Occipital lobe (tissue), 2 donors: ENCODE results near the gene APBA2. TPM values are rescaled to one million over a fixed set of nuclear protein-coding genes. Genes with fewer than 3 reads are reported as not detected.
"Not testable (repeated sequence)": the region's sequence is repeated elsewhere in the genome, so short reads cannot be mapped to it uniquely, and the experiment has no call there.

ENCODE experiments used
- DNase-seq: peaks from one replicate; lab custom pipeline; 2025; lab: John Stamatoyannopoulos, UW
- total RNA-seq: library from RNA; depleted of rRNA; stranded (reverse); fragments of >200 nt; gene quantifications from one replicate; pipeline ENCODE4 v1.2.3, GENCODE V29; 2014

APBA2 gene
- total RNA-seq, 1 donor from 2014 or later = 108 TPM

GRCh38 chr15:29034593-29035335, 149.0 kb downstream of the APBA2 start:
- no peak for DNase-seq

GRCh38 chr15:29035336-29036285, 149.8 kb downstream of the APBA2 start:
- DNase-seq = no peak

DNA sequence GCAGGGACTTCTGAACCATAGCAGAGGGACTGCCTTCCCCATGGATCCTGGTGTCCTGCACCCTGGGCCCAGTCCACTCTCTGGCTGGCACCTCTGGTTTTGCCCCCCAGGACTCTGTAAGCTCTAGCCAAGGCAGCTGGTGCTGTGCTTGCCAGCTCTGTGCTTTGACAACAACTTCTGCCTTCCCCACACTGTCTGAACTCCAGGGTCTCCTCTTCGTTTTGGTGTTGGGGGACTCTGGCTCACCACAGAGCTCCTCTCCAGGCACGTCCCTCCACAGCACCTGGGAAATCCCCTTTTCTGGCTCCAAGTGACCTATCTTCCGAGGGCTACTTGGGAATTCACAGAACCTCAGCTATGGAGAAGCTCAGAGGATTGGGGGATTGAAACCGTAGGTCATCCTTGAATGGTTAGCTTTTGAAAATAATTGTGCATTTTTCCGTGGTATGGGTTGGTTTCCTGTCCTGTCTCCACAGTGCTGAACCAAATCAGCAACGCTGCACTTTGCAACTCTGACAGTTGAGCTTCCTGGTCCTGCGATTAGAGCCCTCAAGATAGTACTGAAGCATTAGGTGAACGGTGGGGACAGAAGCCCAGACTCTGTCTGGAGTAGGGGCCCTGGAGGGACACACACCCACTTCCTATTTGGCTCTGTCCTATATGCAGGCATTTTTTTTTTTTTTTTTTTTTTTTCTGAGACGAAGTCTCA, 152.4 kb downstream of the APBA2 start:
- no peak for DNase-seq

DNA sequence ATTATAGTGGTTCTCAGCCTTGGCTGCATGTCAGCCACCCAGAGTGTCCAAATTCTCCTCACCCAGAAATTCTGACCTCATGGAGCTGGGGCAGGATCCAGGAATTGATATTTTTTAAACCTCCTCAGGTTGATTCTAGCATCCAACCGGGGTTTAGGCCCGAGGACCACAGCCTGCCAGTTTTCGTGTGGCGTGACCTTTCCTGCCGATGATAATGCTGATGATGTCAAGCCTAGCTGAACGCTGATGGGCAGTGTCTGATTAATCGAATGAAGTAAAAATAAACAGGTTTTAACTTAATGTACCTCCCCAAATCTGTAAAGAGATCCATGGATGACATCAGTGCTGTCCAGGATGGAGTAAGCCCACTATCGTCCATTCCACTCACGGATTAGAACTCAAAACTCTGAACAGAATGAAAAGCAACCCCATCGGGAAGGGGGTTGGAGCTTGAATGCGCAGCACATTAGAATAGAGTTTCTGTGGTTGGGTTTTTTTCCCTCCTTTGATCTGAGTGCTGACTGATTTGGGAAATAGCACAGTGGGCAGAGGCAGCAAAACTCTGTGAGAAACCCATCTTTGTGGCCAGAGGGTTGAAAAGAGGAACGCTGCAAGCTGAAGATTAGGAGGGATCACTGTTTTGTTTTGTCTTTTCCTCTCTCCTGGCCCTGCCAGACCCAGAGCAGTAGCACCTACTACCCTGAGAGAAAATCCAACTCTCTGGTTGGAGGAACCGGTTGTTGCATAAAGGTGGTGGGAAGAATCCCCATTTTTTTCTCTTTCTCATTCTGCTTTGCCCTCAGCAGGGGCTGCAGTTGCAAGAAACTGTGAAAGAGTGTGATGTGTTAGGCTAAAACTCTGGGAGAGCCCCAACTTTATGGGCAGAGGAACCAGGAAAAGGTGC, 153.9 kb downstream of the APBA2 start:
- no peak for DNase-seq

GRCh38 chr15:29040370-29040751, 154.6 kb downstream of the APBA2 start:
- no peak for DNase-seq

DNA sequence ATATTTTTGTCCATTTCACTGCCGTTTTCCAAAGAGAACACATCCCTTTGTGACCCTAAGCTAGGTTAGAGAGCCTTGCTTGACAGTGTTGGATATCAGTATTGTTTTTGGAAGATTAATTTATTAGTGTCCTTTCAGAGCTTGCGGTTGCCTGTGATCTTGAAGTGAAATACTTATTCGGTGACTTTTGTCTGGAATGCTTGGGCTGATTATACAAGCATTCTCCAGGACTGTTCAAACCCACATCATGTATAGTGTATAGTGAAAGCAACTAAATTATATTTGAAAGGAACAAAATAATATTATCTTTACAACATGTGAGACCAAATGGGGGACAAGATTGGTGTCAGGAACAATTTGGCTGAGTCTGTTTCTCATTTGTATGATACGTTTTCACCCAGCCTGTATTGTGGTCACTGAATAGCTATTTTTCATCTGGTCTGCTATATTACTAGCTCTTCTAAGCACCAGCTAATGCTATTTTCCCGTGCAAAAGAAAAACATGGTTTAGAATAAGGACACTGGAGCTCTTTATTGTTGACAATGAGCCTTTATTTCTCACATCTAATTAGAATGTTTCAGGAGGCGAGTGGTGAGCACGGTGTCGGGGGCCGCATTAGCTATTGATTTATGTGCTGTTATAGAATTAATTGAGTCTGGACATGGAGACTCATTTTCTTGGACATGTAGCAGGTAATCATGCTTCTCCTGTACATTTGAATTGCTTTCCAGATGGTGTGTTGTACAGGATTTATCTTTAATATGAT, 158.1 kb downstream of the APBA2 start:
- no peak for DNase-seq

GRCh38 chr15:29044503-29044901, 158.7 kb downstream of the APBA2 start:
- no peak for DNase-seq

GRCh38 chr15:29045161-29045560, 159.4 kb downstream of the APBA2 start:
- not testable (repeated sequence) for DNase-seq

GRCh38 chr15:29045717-29046116, 159.9 kb downstream of the APBA2 start:
- no peak for DNase-seq

DNA sequence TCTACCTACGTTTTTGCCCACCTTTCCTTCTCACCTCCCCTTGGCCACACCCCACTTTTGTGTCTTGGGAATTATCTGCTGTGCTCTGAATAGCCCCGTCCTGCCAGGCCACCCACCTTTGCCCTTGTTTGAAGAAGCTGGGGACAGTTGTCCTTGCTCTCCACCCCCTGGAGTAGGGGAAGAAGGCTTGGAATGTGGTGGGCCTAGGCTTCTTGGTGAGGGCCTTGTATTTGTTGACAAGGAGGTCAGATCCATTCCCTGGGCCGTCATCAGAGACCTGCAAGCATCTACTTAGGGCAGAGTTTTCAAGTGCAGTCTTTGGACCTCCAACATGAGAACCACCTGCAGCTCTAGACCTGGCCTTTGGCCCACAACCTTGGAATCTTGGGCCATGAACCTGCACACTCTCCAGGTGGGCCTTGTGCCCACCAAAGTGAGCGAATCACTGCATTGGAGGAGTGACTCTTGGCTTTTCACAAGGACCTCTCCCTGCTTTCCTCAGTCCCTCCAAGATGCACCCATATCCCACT, 160.6 kb downstream of the APBA2 start:
- DNase-seq = no peak

DNA sequence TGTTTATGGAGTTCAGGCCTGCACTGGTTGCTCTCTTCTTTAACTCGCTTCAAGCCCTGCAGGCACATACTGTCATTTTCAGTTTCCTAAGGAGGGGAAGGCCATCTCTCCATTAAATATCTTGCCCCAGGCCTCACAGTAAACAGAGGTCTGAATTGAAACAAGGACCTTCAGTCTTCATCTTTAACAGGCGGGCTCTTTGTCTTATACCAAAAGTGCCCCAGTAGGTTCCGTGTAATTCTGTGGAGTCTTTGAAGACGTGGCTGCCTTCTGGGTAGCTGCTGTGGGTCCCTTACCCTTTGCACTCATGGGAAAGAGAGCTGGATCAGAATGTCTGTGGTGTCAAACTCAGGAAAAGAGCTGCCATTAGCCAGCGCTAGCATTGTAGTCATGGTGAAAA, 161.2 kb downstream of the APBA2 start:
- no peak for DNase-seq

DNA sequence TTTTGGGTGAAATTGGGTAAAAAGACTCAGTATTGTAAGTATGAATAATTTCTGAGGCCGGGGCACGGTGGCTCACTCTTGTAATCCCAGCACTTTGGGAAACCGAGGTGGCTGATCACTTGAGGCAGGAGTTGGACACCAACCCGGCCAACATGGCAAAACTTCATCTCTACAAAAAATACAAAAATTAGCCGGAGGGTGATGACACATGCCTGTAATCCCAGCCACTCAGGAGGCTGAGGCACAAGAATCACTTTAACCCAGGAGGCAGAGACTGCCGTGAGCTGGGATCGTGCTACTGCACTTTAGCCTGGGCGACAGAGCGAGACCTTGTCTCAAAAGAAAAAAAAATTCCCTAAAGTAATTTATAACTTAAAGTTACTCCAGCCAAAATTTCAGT, 162.2 kb downstream of the APBA2 start:
- DNase-seq = no peak

- no peak for DNase-seq
Measured at GRCh38 chr15:29050870-29051269, 165.1 kb downstream of the APBA2 start.

DNA sequence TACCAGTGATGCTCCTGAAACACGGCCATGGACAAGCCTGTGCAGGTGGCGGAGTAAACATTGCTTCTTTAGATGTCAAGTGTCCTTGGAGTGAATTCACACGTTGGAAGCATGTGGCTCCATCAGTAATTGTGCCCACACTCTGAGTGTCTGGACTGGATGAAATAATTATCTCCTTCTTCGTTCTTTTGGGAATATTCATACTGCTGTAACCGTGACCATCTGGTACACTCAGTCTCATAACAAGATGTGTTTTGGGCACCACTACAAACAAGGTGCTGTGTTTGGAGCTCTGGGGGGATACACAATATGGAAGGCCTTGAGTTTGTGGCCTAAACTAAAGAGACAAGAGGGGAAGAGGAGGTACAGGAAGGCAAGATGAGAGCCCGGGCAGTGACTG, 165.6 kb downstream of the APBA2 start:
- no peak for DNase-seq

DNA sequence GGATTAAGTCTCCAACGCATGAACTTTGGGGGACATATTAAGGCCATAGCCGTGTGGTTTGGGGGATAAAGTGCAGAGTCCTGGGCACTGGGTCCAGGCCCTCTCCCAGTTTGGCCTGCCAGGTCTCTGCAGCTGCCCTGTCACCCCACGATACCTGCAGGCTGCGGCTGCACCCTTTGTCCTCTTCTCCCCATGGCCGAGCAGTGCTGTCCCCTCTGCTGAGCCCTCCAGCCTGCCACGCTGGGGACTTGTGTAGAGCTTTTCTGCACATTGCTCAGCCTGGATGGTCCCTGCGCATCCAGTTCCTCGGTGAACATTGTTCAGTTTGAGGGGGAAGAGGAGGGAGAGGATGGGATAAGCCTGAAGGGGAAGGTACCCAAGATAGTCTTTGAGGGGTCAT, 167.2 kb downstream of the APBA2 start:
- DNase-seq = no peak

- no peak for DNase-seq
Measured at GRCh38 chr15:29053661-29054131, 167.9 kb downstream of the APBA2 start.

DNA sequence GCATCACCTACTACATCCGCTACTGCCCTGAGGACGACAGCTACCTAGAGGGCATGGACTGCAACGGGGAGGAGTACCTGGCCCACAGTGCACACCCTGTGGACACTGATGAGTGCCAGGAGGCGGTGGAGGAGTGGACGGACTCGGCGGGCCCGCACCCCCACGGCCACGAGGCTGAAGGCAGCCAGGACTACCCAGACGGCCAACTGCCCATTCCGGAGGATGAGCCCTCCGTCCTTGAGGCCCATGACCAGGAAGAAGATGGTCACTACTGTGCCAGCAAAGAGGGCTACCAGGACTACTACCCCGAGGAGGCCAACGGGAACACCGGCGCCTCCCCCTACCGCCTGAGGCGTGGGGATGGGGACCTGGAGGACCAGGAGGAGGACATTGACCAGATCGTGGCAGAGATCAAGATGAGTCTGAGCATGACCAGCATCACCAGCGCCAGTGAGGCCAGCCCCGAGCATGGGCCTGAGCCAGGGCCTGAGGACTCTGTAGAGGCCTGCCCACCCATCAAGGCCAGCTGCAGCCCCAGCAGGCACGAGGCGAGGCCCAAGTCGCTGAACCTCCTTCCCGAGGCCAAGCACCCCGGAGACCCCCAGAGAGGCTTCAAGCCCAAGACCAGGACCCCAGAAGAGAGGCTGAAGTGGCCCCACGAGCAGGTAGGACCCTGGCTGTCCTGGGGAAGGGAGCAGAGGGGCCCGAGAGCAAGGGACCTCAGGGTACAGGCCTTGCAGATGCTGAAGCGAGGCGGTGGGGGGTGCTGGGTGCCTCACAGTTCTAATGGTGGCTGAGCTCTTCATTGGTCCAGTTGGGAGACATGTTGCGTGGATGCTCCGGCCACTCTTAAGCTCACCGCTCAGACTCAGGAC, 168.6 kb downstream of the APBA2 start:
- DNase-seq = no peak

DNA sequence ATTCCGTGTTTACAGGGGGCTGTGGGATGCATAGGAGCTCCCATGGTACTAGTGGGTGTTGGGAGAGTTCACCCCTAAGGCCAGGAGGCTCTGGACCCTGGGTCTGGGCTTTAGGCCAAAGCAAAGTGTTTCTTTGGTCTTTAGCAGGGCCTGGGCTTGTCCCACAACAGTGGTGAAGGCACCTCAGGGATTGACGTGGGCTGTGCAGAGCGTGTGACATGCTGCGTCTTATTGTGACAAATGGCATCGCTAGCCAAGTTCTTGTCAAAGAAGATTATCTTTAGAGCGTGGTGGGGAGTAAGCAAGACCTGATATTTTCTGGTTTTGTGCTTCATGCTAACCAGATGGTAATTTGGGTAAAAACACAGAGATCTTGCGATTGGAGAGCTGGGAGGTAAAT, 170.1 kb downstream of the APBA2 start:
- DNase-seq = no peak
